Endodermal cell (in vitro differentiated cells): Measurements from ENCODE around the gene HINT2. TPM values are rescaled to one million over a fixed set of nuclear protein-coding genes. Genes with fewer than 3 reads are reported as not detected.

Experiments used
- DNase-seq: peaks from one replicate; pipeline ENCODE4 v3.0.0-alpha.2; 2017
- H3K27ac ChIP-seq: 2 replicates; pipeline ENCODE4 v1.5.1; 2013; ENCODE audit warnings: mild to moderate bottlenecking, low read depth, low read length, moderate library complexity
- H3K27me3 ChIP-seq: 2 replicates; pipeline ENCODE4 v1.6.1; 2013; ENCODE audit warnings: mild to moderate bottlenecking, low read length, moderate library complexity; ENCODE audit not compliant: insufficient read depth, control insufficient read depth, poor library complexity, severe bottlenecking
- H3K36me3 ChIP-seq: 2 replicates; pipeline ENCODE4 v1.7.0; 2013; ENCODE audit warnings: mild to moderate bottlenecking, low read length, moderate library complexity; ENCODE audit not compliant: control insufficient read depth, insufficient read depth
- H3K4me1 ChIP-seq: one replicate; pipeline ENCODE4 v1.7.0; 2013; ENCODE audit warnings: low read length; ENCODE audit not compliant: control insufficient read depth, insufficient read depth
- H3K4me3 ChIP-seq: 2 replicates; pipeline ENCODE4 v1.5.1; 2013; ENCODE audit warnings: mild to moderate bottlenecking, low read length, moderate library complexity
- H3K9ac ChIP-seq: 2 replicates; pipeline ENCODE4 v1.6.1; 2013; ENCODE audit warnings: mild to moderate bottlenecking, low read length, moderate library complexity; ENCODE audit not compliant: poor library complexity, severe bottlenecking; ENCODE audit errors: extremely low read depth
- H3K9me3 ChIP-seq: 2 replicates; pipeline ENCODE4 v1.6.1; 2013; ENCODE audit warnings: mild to moderate bottlenecking, low read length, moderate library complexity; ENCODE audit not compliant: control insufficient read depth
- H3K27ac Mint-ChIP-seq: 2 replicates; pipeline ENCODE4 v1.8.0; 2020; ENCODE audit warnings: mixed read lengths
- H3K27me3 Mint-ChIP-seq: 2 replicates; pipeline ENCODE4 v1.8.0; 2021; ENCODE audit warnings: mild to moderate bottlenecking, mixed read lengths; ENCODE audit not compliant: insufficient read depth
- H3K36me3 Mint-ChIP-seq: 2 replicates; pipeline ENCODE4 v1.8.0; 2020; ENCODE audit warnings: low read depth, mixed read lengths
- H3K4me1 Mint-ChIP-seq: 2 replicates; pipeline ENCODE4 v1.8.0; 2020; ENCODE audit warnings: mixed read lengths
- H3K4me3 Mint-ChIP-seq: 2 replicates; pipeline ENCODE4 v1.8.0; 2020; ENCODE audit warnings: mild to moderate bottlenecking, moderate library complexity, mixed read lengths
- H3K9me3 Mint-ChIP-seq: 2 replicates; pipeline ENCODE4 v1.8.0; 2020; ENCODE audit warnings: mild to moderate bottlenecking, mixed read lengths
- WGBS, 2 experiments: methylation state at CpG; one replicate each; pipeline versions ENCODE4 v1.1.5 to v1.1.7; 2013; ENCODE audit warnings: missing lambda C conversion rate in 2 of 2, mixed read lengths in 1 of 2; ENCODE audit not compliant: insufficient coverage in 1 of 2, insufficient read length in 1 of 2; 5-methylcytosine and 5-hydroxymethylcytosine counted together
- total RNA-seq, 2 donors: library from RNA; stranded (reverse); fragmentation: NEBNext Ultra II Directional in 1 of 2; extraction: Animal tissue kit (Norgen Biotek cat#: 25700) in 1 of 2; gene quantifications; 2 replicates in 1 of 2; 3 replicates in 1 of 2; pipeline ENCODE4 v1.2.1, GENCODE V29; 2021
- TF ChIP-seq, protein P1 (sequence below): fragments of 200-600 bp; sonication (generic); conservative IDR thresholded peaks from 2 replicates; pipeline ENCODE4 v1.5.0; 2021; ENCODE audit warnings: antibody characterized with exemption, mild to moderate bottlenecking

HINT2 gene
- total RNA-seq, 2 donors from 2014 or later: 34.3 to 48.6 TPM

DNA sequence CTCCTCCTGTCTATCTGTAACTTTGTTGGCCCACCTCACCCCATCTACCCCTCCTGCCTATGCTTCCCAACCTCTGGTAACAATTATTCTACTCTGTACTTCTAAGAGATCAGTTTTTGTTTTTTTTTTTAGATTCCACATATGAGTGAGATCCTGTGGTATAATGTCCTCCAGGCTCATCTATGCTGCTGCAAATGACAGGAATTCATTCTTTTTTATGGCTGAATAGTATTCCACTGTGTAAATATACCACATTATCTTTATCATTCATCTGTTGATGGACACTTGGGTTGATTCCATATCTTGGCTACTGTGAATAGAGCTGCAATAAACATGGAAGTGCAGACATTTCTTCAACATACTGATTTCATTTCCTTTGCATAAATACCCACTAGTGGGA lies 31.4 kb downstream of the HINT2 start:
- peaks cover 4% of the 10 kb centered on the region for H3K9me3 ChIP-seq
- H3K36me3 Mint-ChIP-seq: peaks cover 39% of the 10 kb centered on the region
- H3K27ac ChIP-seq: no peak overlapping the region
- H3K4me1 Mint-ChIP-seq: no peaks in the 10 kb centered on the region
- H3K9me3 Mint-ChIP-seq: peaks cover 4% of the 10 kb centered on the region
- H3K9ac ChIP-seq: no peak overlapping the region
- no peak overlapping the region for H3K4me3 ChIP-seq
- H3K27me3 ChIP-seq: no peaks in the 10 kb centered on the region
- H3K27ac Mint-ChIP-seq: no peak overlapping the region
- H3K36me3 ChIP-seq: no peaks in the 10 kb centered on the region
- no peaks in the 10 kb centered on the region for H3K27me3 Mint-ChIP-seq
- H3K4me3 Mint-ChIP-seq: no peak overlapping the region
- DNase-seq: no peak
- TF ChIP-seq, protein P1, sequence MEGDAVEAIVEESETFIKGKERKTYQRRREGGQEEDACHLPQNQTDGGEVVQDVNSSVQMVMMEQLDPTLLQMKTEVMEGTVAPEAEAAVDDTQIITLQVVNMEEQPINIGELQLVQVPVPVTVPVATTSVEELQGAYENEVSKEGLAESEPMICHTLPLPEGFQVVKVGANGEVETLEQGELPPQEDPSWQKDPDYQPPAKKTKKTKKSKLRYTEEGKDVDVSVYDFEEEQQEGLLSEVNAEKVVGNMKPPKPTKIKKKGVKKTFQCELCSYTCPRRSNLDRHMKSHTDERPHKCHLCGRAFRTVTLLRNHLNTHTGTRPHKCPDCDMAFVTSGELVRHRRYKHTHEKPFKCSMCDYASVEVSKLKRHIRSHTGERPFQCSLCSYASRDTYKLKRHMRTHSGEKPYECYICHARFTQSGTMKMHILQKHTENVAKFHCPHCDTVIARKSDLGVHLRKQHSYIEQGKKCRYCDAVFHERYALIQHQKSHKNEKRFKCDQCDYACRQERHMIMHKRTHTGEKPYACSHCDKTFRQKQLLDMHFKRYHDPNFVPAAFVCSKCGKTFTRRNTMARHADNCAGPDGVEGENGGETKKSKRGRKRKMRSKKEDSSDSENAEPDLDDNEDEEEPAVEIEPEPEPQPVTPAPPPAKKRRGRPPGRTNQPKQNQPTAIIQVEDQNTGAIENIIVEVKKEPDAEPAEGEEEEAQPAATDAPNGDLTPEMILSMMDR: no peak
- H3K4me1 ChIP-seq: no peaks in the 10 kb centered on the region

DNA sequence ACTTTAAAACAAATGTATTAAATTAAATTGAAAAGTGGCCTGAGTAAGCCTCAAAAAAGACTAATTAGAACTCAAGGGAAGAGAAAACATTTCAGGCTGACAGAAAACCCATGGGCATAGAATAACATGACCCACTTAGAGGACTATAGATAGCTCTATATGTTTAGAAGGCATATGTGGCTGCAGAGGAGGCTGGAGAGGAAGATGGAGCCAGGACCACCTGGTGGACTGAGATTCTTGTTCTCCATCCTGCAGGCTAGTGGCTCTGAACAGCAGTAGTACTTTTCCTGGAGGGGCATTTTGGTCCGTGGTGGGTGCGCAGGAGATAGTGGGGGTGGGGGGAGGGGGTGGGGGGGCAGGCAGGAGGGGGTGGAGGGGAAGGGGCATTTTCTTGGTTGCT lies 33.8 kb downstream of the HINT2 start:
- Mint-ChIP-seq H3K27me3 (no peaks in the 10 kb centered on the region), H3K36me3 (peaks cover 27% of the 10 kb centered on the region), H3K9me3 (peaks cover 4% of the 10 kb centered on the region), H3K27ac (no peak overlapping the region), H3K4me1 (peaks cover 2% of the 10 kb centered on the region), H3K4me3 (no peak overlapping the region)
- H3K4me3 ChIP-seq: no peak overlapping the region
- H3K4me1 ChIP-seq: no peaks in the 10 kb centered on the region
- peaks cover 4% of the 10 kb centered on the region for H3K9me3 ChIP-seq
- DNase-seq: no peak
- H3K36me3 ChIP-seq: no peaks in the 10 kb centered on the region
- WGBS, 2 experiments: no CpG with 5 or more reads among the region's 2 CpGs
- TF ChIP-seq, protein P1: no peak
- no peaks in the 10 kb centered on the region for H3K27me3 ChIP-seq
- no peak overlapping the region for H3K9ac ChIP-seq
- H3K27ac ChIP-seq: no peak overlapping the region

DNA sequence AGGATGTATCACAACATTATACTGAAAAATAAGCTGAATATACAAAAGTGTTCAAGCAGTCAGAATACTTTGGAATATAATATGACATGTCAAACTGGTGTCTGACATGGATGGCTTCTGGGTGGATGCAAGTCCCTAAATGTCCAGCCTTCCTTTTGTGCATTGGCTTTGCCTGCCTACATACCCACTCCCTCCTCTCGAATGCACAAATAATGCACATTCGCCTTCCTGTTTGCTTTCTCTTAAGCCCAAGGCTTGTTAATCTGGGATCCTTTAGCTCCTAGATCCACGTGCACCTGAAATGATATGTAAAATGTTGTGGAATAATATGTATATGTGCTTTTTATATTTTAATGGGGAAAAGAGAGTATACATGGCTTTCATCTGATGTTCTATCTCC lies 36.3 kb downstream of the HINT2 start:
- Mint-ChIP-seq H3K27me3 (no peaks in the 10 kb centered on the region), H3K36me3 (peaks cover 14% of the 10 kb centered on the region), H3K4me1 (peaks cover 14% of the 10 kb centered on the region)

More for the DNA sequence above, 36.3 kb downstream of the HINT2 start:
- Histone ChIP-seq H3K9me3 (peaks cover 3% of the 10 kb centered on the region), H3K27ac (no peak overlapping the region), H3K36me3 (no peaks in the 10 kb centered on the region), H3K27me3 (no peaks in the 10 kb centered on the region), H3K4me3 (no peak overlapping the region), H3K4me1 (no peaks in the 10 kb centered on the region), H3K9ac (no peak overlapping the region)
- H3K27ac Mint-ChIP-seq: no peak overlapping the region
- DNase-seq: no peak
- peaks cover 3% of the 10 kb centered on the region for H3K9me3 Mint-ChIP-seq
- TF ChIP-seq, protein P1: no peak
- WGBS, 2 experiments: 85 to 86% methylated on average over 3 of the region's 3 CpGs
- no peak overlapping the region for H3K4me3 Mint-ChIP-seq
